ENCODE data around the gene ADAMTS14.

- no peak for TF ChIP-seq CTCF (IDR thresholded peaks at IDR 0.05)
- TF ChIP-seq POLR2A (IDR thresholded peaks at IDR 0.05) = no peak
These were observed 15.8 kb upstream of the ADAMTS14 start for GRCh38 chr10:70656489-70656888.

Data from body of pancreas (tissue), 4 donors.